DOHH2 (cell line): Measurements from ENCODE around the gene GORASP1.

ENCODE experiments used
- EZH2phosphoT487 ChIP-seq: fragments of 200-600 bp; sonication (generic); IDR thresholded peaks from 2 replicates; pipeline ENCODE4 v1.6.1; 2017; ENCODE audit warnings: borderline replicate concordance, mild to moderate bottlenecking, antibody characterized with exemption, low read length, moderate library complexity, mixed read lengths
- TF ChIP-seq, protein P1 (sequence below): fragments of 200-600 bp; sonication (generic); IDR thresholded peaks from one replicate; pipeline ENCODE4 v1.5.1; 2014; ENCODE audit warnings: antibody characterized with exemption, mild to moderate bottlenecking, low read depth, low read length; ENCODE audit not compliant: poor library complexity, severe bottlenecking

DNA sequence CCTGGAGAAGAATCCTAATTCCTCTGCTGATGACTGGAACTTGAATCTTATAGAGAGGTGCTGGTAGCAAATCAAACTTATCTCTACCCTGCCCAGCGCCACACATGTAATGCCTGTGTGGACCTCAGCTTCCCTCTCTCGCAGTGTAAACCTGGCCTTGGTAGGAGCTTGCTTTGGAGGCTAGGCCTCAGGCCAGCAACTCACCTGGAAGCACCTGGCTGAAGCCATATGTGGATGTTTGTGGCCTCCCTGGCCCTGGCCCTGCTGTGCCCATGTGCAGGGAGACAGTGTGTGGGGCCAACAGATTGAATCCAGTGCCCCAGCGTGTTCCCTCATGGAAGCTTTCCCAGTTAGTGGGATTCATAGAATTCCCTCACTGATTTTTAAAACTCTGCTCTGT, 8.4 kb upstream of the GORASP1 start:
- TF ChIP-seq, protein P1, sequence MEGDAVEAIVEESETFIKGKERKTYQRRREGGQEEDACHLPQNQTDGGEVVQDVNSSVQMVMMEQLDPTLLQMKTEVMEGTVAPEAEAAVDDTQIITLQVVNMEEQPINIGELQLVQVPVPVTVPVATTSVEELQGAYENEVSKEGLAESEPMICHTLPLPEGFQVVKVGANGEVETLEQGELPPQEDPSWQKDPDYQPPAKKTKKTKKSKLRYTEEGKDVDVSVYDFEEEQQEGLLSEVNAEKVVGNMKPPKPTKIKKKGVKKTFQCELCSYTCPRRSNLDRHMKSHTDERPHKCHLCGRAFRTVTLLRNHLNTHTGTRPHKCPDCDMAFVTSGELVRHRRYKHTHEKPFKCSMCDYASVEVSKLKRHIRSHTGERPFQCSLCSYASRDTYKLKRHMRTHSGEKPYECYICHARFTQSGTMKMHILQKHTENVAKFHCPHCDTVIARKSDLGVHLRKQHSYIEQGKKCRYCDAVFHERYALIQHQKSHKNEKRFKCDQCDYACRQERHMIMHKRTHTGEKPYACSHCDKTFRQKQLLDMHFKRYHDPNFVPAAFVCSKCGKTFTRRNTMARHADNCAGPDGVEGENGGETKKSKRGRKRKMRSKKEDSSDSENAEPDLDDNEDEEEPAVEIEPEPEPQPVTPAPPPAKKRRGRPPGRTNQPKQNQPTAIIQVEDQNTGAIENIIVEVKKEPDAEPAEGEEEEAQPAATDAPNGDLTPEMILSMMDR: no peak
- TF ChIP-seq EZH2phosphoT487: no peak
